ENCODE data around the gene PSENEN. TPM values are rescaled to one million over a fixed set of nuclear protein-coding genes. Genes with fewer than 3 reads are reported as not detected.
A peak's percentile ranks its signal among the peaks of the same experiment; 100 is the strongest.

Gene PSENEN
- total and polyA plus RNA-seq, 9 of the 15 experiments (the other 6 are each of a cell fraction or from before 2014, with no cell fraction given), result 34.5 to 299 (median 61.1) TPM

- TF ChIP-seq ZBTB7A (IDR thresholded peaks at IDR 0.05; ENCODE audit: borderline replicate concordance, control insufficient read depth, low read depth, low read length), result peak; percentile 90
- TF ChIP-seq ZBTB40 (IDR thresholded peaks at IDR 0.05), result no peak
- no peak for TF ChIP-seq ZBTB40 (CRISPR knock-in tag; IDR thresholded peaks at IDR 0.05)
- no peak for TF ChIP-seq DMBX1 (CRISPR knock-in tag; IDR thresholded peaks at IDR 0.05; ENCODE audit: borderline replicate concordance)
- TF ChIP-seq FOXJ2 (tag; IDR thresholded peaks at IDR 0.05), result no peak
- TF ChIP-seq SMARCE1 (IDR thresholded peaks at IDR 0.05), result 0 out of 2 replicates have a peak, but pooled peaks have one; percentile 24
- TF ChIP-seq CHD1 (IDR thresholded peaks at IDR 0.05; ENCODE audit: low read length), result peak; percentile 33
- TF ChIP-seq ZNF561 (CRISPR knock-in tag; conservative IDR thresholded peaks at IDR 0.05), result no peak
- no peak for TF ChIP-seq SNRNP70 (optimal IDR thresholded peaks at IDR 0.05; ENCODE audit: low read depth, low read length)
- no peak for TF ChIP-seq MTA3 (IDR thresholded peaks at IDR 0.05; ENCODE audit: borderline replicate concordance)
- peak; percentile 54 for TF ChIP-seq HMGN3 (IDR thresholded peaks at IDR 0.05; ENCODE audit: borderline replicate concordance, extremely low read depth, insufficient read length, low read depth, low read length)
- TF ChIP-seq TAF1 (IDR thresholded peaks at IDR 0.05; ENCODE audit: control insufficient read depth, extremely low read depth, insufficient read depth, low read length, severe bottlenecking), result peak; percentile 35
- no peak for TF ChIP-seq ZFP36 (IDR thresholded peaks at IDR 0.05; ENCODE audit: low read depth, low read length, partially characterized antibody)
- peak; percentile 61 for TF ChIP-seq ARID1B (IDR thresholded peaks at IDR 0.05)
- peak; percentile 86 for TF ChIP-seq RBFOX2 (IDR thresholded peaks at IDR 0.05; ENCODE audit: low read depth, low read length)
- TF ChIP-seq ZNF644 (tag; IDR thresholded peaks at IDR 0.05; ENCODE audit: low read depth), result no peak
- TF ChIP-seq ZNF778 (CRISPR knock-in tag; IDR thresholded peaks at IDR 0.05), result no peak
Measured at GRCh38 chr19:35757231-35757748, 11.8 kb downstream of the PSENEN start (continued).
